Prostate gland (tissue), 2 donors: Measurements from ENCODE around the gene HES3. TPM values are rescaled to one million over a fixed set of nuclear protein-coding genes. Genes with fewer than 3 reads are reported as not detected.

ENCODE experiments used
- DNase-seq: peaks from one replicate; pipeline ENCODE4 v3.0.0-alpha.2; 2019; ENCODE audit warnings: low spot score
- H3K27ac ChIP-seq, 2 donors: fragments of 200-600 bp; sonication (generic); 2 replicates each; pipeline ENCODE4 v1.5.1; 2017 to 2019
- H3K27me3 ChIP-seq: fragments of 200-600 bp; sonication (generic); replicated peaks from 2 replicates; pipeline ENCODE4 v1.5.1; 2019; ENCODE audit not compliant: insufficient read depth
- H3K36me3 ChIP-seq, 2 donors: fragments of 200-600 bp; sonication (generic); 1 replicate in 1 of 2; 2 replicates in 1 of 2; pipeline versions ENCODE4 v1.5.1 to v1.8.1; 2017 to 2019
- H3K4me1 ChIP-seq: fragments of 200-600 bp; sonication (generic); replicated peaks from 2 replicates; pipeline ENCODE4 v1.5.1; 2019
- H3K4me3 ChIP-seq, 2 donors: fragments of 200-600 bp; sonication (generic); 2 replicates each; pipeline ENCODE4 v1.5.1; 2017 to 2019
- H3K9me3 ChIP-seq: fragments of 200-600 bp; sonication (generic); 2 replicates; pipeline ENCODE4 v1.5.1; 2017
- CTCF ChIP-seq, 4 experiments: fragments of 200-600 bp in 2 of 4; fragments of 450-650 bp in 2 of 4; sonication (generic) in 2 of 4; IDR thresholded peaks; 1 replicate in 3 of 4; 2 replicates in 1 of 4; pipeline ENCODE4 v1.5.1; 2016 to 2019; ENCODE audit warnings: antibody characterized with exemption in 4 of 4, mild to moderate bottlenecking in 2 of 4, moderate library complexity in 2 of 4
- POLR2A ChIP-seq: fragments of 450-650 bp; IDR thresholded peaks from one replicate; pipeline ENCODE4 v1.6.1; 2016; ENCODE audit warnings: antibody characterized with exemption, mild to moderate bottlenecking
- POLR2AphosphoS5 ChIP-seq: sonication (generic); formaldehyde crosslinking; IDR thresholded peaks from one replicate; pipeline ENCODE4 v1.6.1; 2017; ENCODE audit warnings: antibody characterized with exemption
- WGBS: methylation state at CpG from one replicate; pipeline ENCODE4 v1.1.5; 2018; 5-methylcytosine and 5-hydroxymethylcytosine counted together
- intact Hi-C: fragments of 100-400 bp; cut with DNase I; formaldehyde crosslinking; loops from one replicate; pipeline ENCODE4 v1.14.2; 2022
- total RNA-seq, 2 donors: library from RNA; depleted of rRNA; stranded (reverse); fragments of >200 nt; gene quantifications; one replicate each; pipeline ENCODE4 v1.1.0, GENCODE V29; 2016

Gene HES3
- total RNA-seq, 2 donors from 2014 or later = not detected

GRCh38 chr1:6279066-6279465, 35.1 kb downstream of the HES3 start:
- H3K27me3 ChIP-seq = no peaks in the 10 kb centered on the region
- H3K27ac ChIP-seq = no peak overlapping the region
- 87% methylated on average over 10 of the region's 10 CpGs for WGBS
- DNase-seq = no peak
- H3K4me1 ChIP-seq = no peaks in the 10 kb centered on the region
- intact Hi-C loops = no loop called here
- H3K36me3 ChIP-seq = no peaks in the 10 kb centered on the region
- no peaks in the 10 kb centered on the region for H3K9me3 ChIP-seq
- no peak overlapping the region for H3K4me3 ChIP-seq
- no peak for TF ChIP-seq CTCF (IDR thresholded peaks at IDR 0.05)
- TF ChIP-seq POLR2A = no peak
- no peak for TF ChIP-seq POLR2AphosphoS5

- 91% methylated on average over 31 of the region's 31 CpGs for WGBS
- H3K9me3 ChIP-seq = no peaks in the 10 kb centered on the region
- H3K27ac ChIP-seq = no peak overlapping the region
- TF ChIP-seq POLR2AphosphoS5 (no peak), CTCF (IDR thresholded peaks at IDR 0.05) (no peak), POLR2A (no peak)
- H3K36me3 ChIP-seq = no peaks in the 10 kb centered on the region
- intact Hi-C loops = no loop called here
- H3K27me3 ChIP-seq = no peaks in the 10 kb centered on the region
- no peak for DNase-seq
- H3K4me3 ChIP-seq = no peak overlapping the region
- no peaks in the 10 kb centered on the region for H3K4me1 ChIP-seq
Measured at GRCh38 chr1:6279613-6280383, 35.8 kb downstream of the HES3 start.

GRCh38 chr1:6280761-6281451, 36.9 kb downstream of the HES3 start:
- Histone ChIP-seq H3K27ac (no peak overlapping the region), H3K36me3 (no peaks in the 10 kb centered on the region), H3K4me1 (no peaks in the 10 kb centered on the region), H3K9me3 (no peaks in the 10 kb centered on the region), H3K27me3 (no peaks in the 10 kb centered on the region), H3K4me3 (no peak overlapping the region)
- DNase-seq = no peak
- intact Hi-C loops = no loop called here
- TF ChIP-seq POLR2A (no peak), CTCF (IDR thresholded peaks at IDR 0.05) (peak in 1 of 4 experiments; percentile 13), POLR2AphosphoS5 (no peak)
- WGBS = 84% methylated on average over 32 of the region's 33 CpGs

- H3K27ac ChIP-seq = no peak overlapping the region
- H3K9me3 ChIP-seq = no peaks in the 10 kb centered on the region
- H3K4me3 ChIP-seq = no peak overlapping the region
- no peak for TF ChIP-seq CTCF (IDR thresholded peaks at IDR 0.05)
- intact Hi-C loops = no loop called here
- no peak for DNase-seq
- no peaks in the 10 kb centered on the region for H3K4me1 ChIP-seq
- H3K36me3 ChIP-seq = no peaks in the 10 kb centered on the region
- no peaks in the 10 kb centered on the region for H3K27me3 ChIP-seq
- WGBS = 86% methylated on average over 19 of the region's 19 CpGs
Measured at GRCh38 chr1:6281511-6282402, 37.8 kb downstream of the HES3 start.
